GM06990 (cell line): ENCODE results near the gene ZNF808.
"Not testable (repeated sequence)": the region's sequence is repeated elsewhere in the genome, so short reads cannot be mapped to it uniquely, and the experiment has no call there.

ENCODE experiments used
- DNase-seq: peaks from one replicate; pipeline ENCODE4 v3.0.0-alpha.2; 2011; ENCODE audit not compliant: insufficient read length; ENCODE audit errors: extremely low read depth
- H3K27me3 ChIP-seq: replicated peaks from 2 replicates; pipeline ENCODE4 v1.6.0; 2011; ENCODE audit warnings: low read length; ENCODE audit not compliant: control insufficient read depth, insufficient read depth
- H3K36me3 ChIP-seq: 2 replicates; pipeline ENCODE4 v1.5.1; 2011; ENCODE audit warnings: low read length; ENCODE audit not compliant: control insufficient read depth, insufficient read depth
- H3K4me3 ChIP-seq: replicated peaks from 2 replicates; pipeline ENCODE4 v1.5.1; 2011; ENCODE audit warnings: low read depth, mild to moderate bottlenecking, control low read depth, low read length
- CTCF ChIP-seq: IDR thresholded peaks from 2 replicates; pipeline ENCODE4 v1.5.1; 2011; ENCODE audit warnings: low read length, control low read depth, mild to moderate bottlenecking, inconsistent platforms; ENCODE audit not compliant: insufficient read depth, poor library complexity, severe bottlenecking

The ZNF808 gene

GRCh38 chr19:52527134-52527955 is at the start of gene ZNF808:
TSS of gene ZNF808 (plus strand) at chr19:52527668. CDS start at chr19:52543285, 15,617 bp downstream.
- H3K27me3 ChIP-seq, result no peaks in the 10 kb centered on the region
- H3K4me3 ChIP-seq, result peak within 1 kb of the TSS; percentile 94
- no peaks in the 10 kb centered on the region; the same call in 1 of the 2 replicates for H3K36me3 ChIP-seq
- DNase-seq, result peak; percentile 92
- TF ChIP-seq CTCF, result peak; percentile 79

GRCh38 chr19:52484111-52484743 is 43.2 kb upstream of the ZNF808 start:
- H3K27me3 ChIP-seq, H3K36me3 ChIP-seq, H3K4me3 ChIP-seq, DNase-seq: not testable (repeated sequence)

DNA sequence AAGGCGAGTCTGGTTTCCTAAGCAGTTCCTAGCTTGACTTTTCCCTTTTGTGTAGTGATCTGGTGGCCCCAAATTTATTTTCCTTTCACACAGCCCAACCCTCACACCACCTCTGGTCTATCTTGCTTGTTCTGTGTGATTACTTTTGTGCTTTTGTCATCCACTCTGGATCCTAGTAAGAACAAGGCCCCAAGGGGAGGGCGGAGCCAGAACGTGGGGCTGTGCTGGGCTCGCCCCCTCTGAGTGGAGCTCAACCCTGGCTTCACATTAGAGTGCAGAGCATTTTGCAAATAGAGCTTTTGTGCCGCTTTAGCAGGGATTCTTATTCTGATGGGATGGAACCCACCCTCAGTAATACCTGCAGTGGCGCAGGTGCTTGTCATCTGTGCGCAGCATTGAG is 42.4 kb upstream of the ZNF808 start:
- not testable (repeated sequence) for DNase-seq, H3K36me3 ChIP-seq, H3K27me3 ChIP-seq, H3K4me3 ChIP-seq

DNA sequence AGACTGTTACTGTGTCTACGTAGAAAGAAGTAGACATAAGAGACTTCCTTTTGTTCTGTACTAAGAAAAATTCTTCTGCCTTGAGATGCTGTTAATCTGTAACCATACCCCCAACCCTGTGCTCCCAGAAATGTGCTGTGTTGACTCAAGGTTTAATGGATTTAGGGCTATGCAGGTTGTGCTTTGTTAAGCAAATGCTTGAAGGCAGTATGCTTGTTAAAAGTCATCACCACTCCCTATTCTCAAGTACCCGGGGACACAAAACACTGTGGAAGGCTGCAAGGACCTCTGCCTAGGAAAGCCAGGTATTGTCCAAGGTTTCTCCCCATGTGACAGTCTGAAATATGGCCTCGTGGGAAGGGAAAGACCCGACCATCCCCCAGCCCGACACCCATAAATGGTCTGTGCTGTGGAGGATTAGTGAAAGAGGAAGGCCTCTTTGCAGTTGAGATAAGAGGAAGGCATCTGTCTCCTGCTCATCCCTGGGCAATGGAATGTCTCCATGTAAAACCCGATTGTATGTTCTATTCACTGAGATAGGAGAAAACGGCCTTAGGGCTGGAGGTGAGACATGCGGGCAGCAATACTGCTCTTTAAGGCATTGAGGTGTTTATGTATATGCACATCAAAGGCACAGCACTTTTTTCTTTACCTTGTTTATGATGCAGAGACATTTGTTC is 41.8 kb upstream of the ZNF808 start:
- H3K36me3 ChIP-seq, DNase-seq, H3K27me3 ChIP-seq, H3K4me3 ChIP-seq: not testable (repeated sequence)

- Histone ChIP-seq H3K27me3 (no peaks in the 10 kb centered on the region), H3K36me3 (no peaks in the 10 kb centered on the region), H3K4me3 (no peak overlapping the region)
- no peak for DNase-seq
- no peak for TF ChIP-seq CTCF
Measured at GRCh38 chr19:52492201-52492993, 35.1 kb upstream of the ZNF808 start.

DNA sequence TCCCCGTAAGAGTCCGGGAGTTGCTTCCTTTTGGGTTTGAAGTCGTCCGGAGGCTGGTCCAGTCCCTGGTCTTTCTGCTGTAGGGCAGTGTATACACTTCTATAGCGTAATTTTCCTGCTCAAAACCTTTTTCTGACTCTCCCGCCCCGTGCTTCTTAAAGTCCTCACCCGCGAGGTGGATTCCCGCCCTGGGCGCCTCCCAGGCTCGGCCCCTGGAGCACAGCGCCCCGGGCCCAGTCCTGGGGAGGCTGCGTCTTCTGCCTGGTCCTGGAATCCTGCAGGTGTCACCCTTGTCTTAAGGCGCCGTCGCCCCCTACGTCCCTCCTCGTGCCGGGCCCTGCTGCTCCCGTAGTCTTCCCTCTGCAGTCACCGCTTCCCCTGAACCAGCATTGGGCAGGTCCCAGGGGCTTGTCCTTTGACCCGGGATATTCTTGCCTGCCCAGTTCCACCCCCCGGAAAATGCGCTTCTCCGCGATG is 34.4 kb upstream of the ZNF808 start:
- TF ChIP-seq CTCF, result no peak
- Histone ChIP-seq H3K36me3 (no peaks in the 10 kb centered on the region), H3K27me3 (no peaks in the 10 kb centered on the region), H3K4me3 (no peak overlapping the region)
- no peak for DNase-seq
